Caco-2 (cell line): Measurements from ENCODE around the gene EMC10. TPM values are rescaled to one million over a fixed set of nuclear protein-coding genes. Genes with fewer than 3 reads are reported as not detected.

Source experiments
- BruUV-seq: library from RNA; stranded (reverse); fragments of 400-500 nt; replicated peaks from 2 replicates; lab custom pipeline; 2021; lab: Mats Ljungman, UMichigan
- CTCF ChIA-PET: fragments of 300-600 bp; sonication (Branson Sonifier 250); formaldehyde crosslinking; loops from one replicate; lab custom pipeline; 2022; ENCODE audit warnings: antibody characterized with exemption; lab: Charles Lee
- POLR2A ChIA-PET: fragments of 300-600 bp; sonication (Branson Sonifier 250); formaldehyde crosslinking; loops from one replicate; lab custom pipeline; 2022; ENCODE audit warnings: antibody characterized with exemption; lab: Charles Lee
- DNase-seq, 2 experiments: peaks; one replicate each; pipeline versions ENCODE4 v3.0.0 to v3.0.0-alpha.2; 2020 to 2022
- H3K27me3 ChIP-seq: replicated peaks from 2 replicates; pipeline ENCODE4 v1.6.0; 2011; ENCODE audit warnings: low read length; ENCODE audit not compliant: control insufficient read depth, insufficient read depth
- H3K36me3 ChIP-seq: 2 replicates; pipeline ENCODE4 v1.5.1; 2011; ENCODE audit warnings: low read length; ENCODE audit not compliant: control insufficient read depth, insufficient read depth
- H3K4me1 ChIP-seq: fragments of 250-450 bp; sonication (Bioruptor Pico); 2 replicates; pipeline ENCODE4 v1.5.1; 2020; ENCODE audit warnings: mild to moderate bottlenecking
- H3K4me3 ChIP-seq: 2 replicates; pipeline ENCODE4 v1.5.1; 2011; ENCODE audit warnings: low read depth, mild to moderate bottlenecking, control low read depth, low read length
- H3K9me3 ChIP-seq: fragments of 250-450 bp; sonication (Bioruptor Pico); 2 replicates; pipeline ENCODE4 v1.5.1; 2020; ENCODE audit warnings: mild to moderate bottlenecking, moderate library complexity
- H3K27ac Mint-ChIP-seq: one replicate; pipeline ENCODE4 v1.8.0; 2022; ENCODE audit warnings: mixed read lengths; ENCODE audit not compliant: unreplicated experiment
- H3K27me3 Mint-ChIP-seq: one replicate; pipeline ENCODE4 v1.8.0; 2022; ENCODE audit warnings: mixed read lengths; ENCODE audit not compliant: insufficient read depth, unreplicated experiment
- H3K36me3 Mint-ChIP-seq: one replicate; pipeline ENCODE4 v1.8.0; 2022; ENCODE audit warnings: mild to moderate bottlenecking, mixed read lengths; ENCODE audit not compliant: insufficient read depth, unreplicated experiment
- H3K4me1 Mint-ChIP-seq: one replicate; pipeline ENCODE4 v1.8.0; 2022; ENCODE audit warnings: low read depth, mixed read lengths; ENCODE audit not compliant: unreplicated experiment
- H3K4me3 Mint-ChIP-seq: one replicate; pipeline ENCODE4 v1.8.0; 2022; ENCODE audit warnings: mild to moderate bottlenecking, moderate library complexity, mixed read lengths; ENCODE audit not compliant: unreplicated experiment
- H3K9me3 Mint-ChIP-seq: one replicate; pipeline ENCODE4 v1.8.0; 2022; ENCODE audit warnings: mixed read lengths; ENCODE audit not compliant: unreplicated experiment
- CTCF ChIP-seq, 2 experiments: fragments of 200-600 bp in 1 of 2; IDR thresholded peaks; 1 replicate in 1 of 2; 2 replicates in 1 of 2; pipeline versions ENCODE4 v1.5.1 to v1.8.0; 2011 to 2022; ENCODE audit warnings: antibody characterized with exemption in 1 of 2, control low read depth in 1 of 2, inconsistent platforms in 1 of 2, low read depth in 1 of 2, low read length in 1 of 2, mild to moderate bottlenecking in 1 of 2, moderate library complexity in 1 of 2; ENCODE audit not compliant: insufficient read depth in 1 of 2, severe bottlenecking in 1 of 2, unreplicated experiment in 1 of 2
- intact Hi-C: fragments of 100-400 bp; cut with micrococcal nuclease; formaldehyde crosslinking; loops from one replicate; pipeline ENCODE4 v1.10.0; 2022; ENCODE audit not compliant: unreplicated experiment
- total RNA-seq: library from RNA; stranded (reverse); gene quantifications from 2 replicates; pipeline ENCODE4 v1.2.3, GENCODE V29; 2022

EMC10 gene
- total RNA-seq, 1 experiment from 2014 or later: 42.9 TPM

GRCh38 chr19:50501568-50502475, 25.5 kb downstream of the EMC10 start:
- Mint-ChIP-seq H3K4me3 (no peak overlapping the region), H3K27me3 (no peaks in the 10 kb centered on the region), H3K9me3 (no peaks in the 10 kb centered on the region), H3K36me3 (no peaks in the 10 kb centered on the region), H3K27ac (no peak overlapping the region), H3K4me1 (peaks cover 13% of the 10 kb centered on the region)
- H3K9me3 ChIP-seq: no peaks in the 10 kb centered on the region
- peaks cover 19% of the 10 kb centered on the region for H3K4me1 ChIP-seq
- no peak overlapping the region for H3K4me3 ChIP-seq
- POLR2A ChIA-PET: no interaction called here
- TF ChIP-seq CTCF (IDR thresholded peaks at IDR 0.05; ENCODE audit: insufficient read depth in 1 of 2, low read depth in 1 of 2, low read length in 1 of 2, severe bottlenecking in 1 of 2, unreplicated experiment in 1 of 2): no peak
- intact Hi-C loops: no loop called here
- DNase-seq: no peak
- no TSS peak for BruUV-seq
- no peaks in the 10 kb centered on the region for H3K27me3 ChIP-seq
- CTCF ChIA-PET: no interaction called here
- no peaks in the 10 kb centered on the region for H3K36me3 ChIP-seq

GRCh38 chr19:50505856-50506611, 29.7 kb downstream of the EMC10 start:
- no peak for DNase-seq
- no peak for TF ChIP-seq CTCF (IDR thresholded peaks at IDR 0.05; ENCODE audit: insufficient read depth in 1 of 2, low read depth in 1 of 2, low read length in 1 of 2, severe bottlenecking in 1 of 2, unreplicated experiment in 1 of 2)
- intact Hi-C loops: no loop called here
- H3K4me3 Mint-ChIP-seq: no peak overlapping the region
- ChIA-PET CTCF (no interaction called here), POLR2A (no interaction called here)
- BruUV-seq: no TSS peak
- Histone ChIP-seq H3K36me3 (no peaks in the 10 kb centered on the region), H3K4me1 (peaks cover 12% of the 10 kb centered on the region), H3K4me3 (no peak overlapping the region), H3K27me3 (no peaks in the 10 kb centered on the region), H3K9me3 (no peaks in the 10 kb centered on the region)
- no peak overlapping the region for H3K27ac Mint-ChIP-seq
- no peaks in the 10 kb centered on the region for H3K27me3 Mint-ChIP-seq
- peaks cover 5% of the 10 kb centered on the region for H3K36me3 Mint-ChIP-seq
- no peaks in the 10 kb centered on the region for H3K9me3 Mint-ChIP-seq
- H3K4me1 Mint-ChIP-seq: peaks cover 15% of the 10 kb centered on the region

- intact Hi-C loops: no loop called here
- peaks cover 11% of the 10 kb centered on the region for H3K36me3 Mint-ChIP-seq
- Histone ChIP-seq H3K27me3 (no peaks in the 10 kb centered on the region), H3K36me3 (no peaks in the 10 kb centered on the region), H3K9me3 (no peaks in the 10 kb centered on the region), H3K4me1 (peaks cover 6% of the 10 kb centered on the region), H3K4me3 (no peak overlapping the region)
- peaks cover 10% of the 10 kb centered on the region for H3K4me1 Mint-ChIP-seq
- no TSS peak for BruUV-seq
- TF ChIP-seq CTCF (IDR thresholded peaks at IDR 0.05; ENCODE audit: insufficient read depth in 1 of 2, low read depth in 1 of 2, low read length in 1 of 2, severe bottlenecking in 1 of 2, unreplicated experiment in 1 of 2): no peak
- H3K9me3 Mint-ChIP-seq: no peaks in the 10 kb centered on the region
- CTCF ChIA-PET: no interaction called here
- no peaks in the 10 kb centered on the region for H3K27me3 Mint-ChIP-seq
- H3K4me3 Mint-ChIP-seq: no peak overlapping the region
- DNase-seq: no peak
- H3K27ac Mint-ChIP-seq: no peak overlapping the region
- POLR2A ChIA-PET: no interaction called here
Observed at GRCh38 chr19:50506700-50507099, 30.4 kb downstream of the EMC10 start.
